CD14-positive monocyte (primary cell): ENCODE data around the gene SELENOP. TPM values are rescaled to one million over a fixed set of nuclear protein-coding genes. Genes with fewer than 3 reads are reported as not detected.

Source experiments
- DNase-seq, 3 donors: peaks; one replicate each; pipeline ENCODE4 v3.0.0-alpha.2; 2011 to 2022
- H2AFZ ChIP-seq: 2 replicates; pipeline ENCODE4 v1.6.0; 2012; ENCODE audit warnings: mild to moderate bottlenecking, low read depth, low read length, inconsistent platforms; ENCODE audit not compliant: insufficient read depth, poor library complexity, severe bottlenecking
- H3K27ac ChIP-seq, 2 donors: 1 replicate in 1 of 2; 2 replicates in 1 of 2; pipeline ENCODE4 v1.5.1; 2012 to 2013; ENCODE audit warnings: low read length in 2 of 2, control low read depth in 1 of 2, inconsistent platforms in 1 of 2, low read depth in 1 of 2, mild to moderate bottlenecking in 1 of 2
- H3K27me3 ChIP-seq, 2 donors: one replicate each; pipeline versions ENCODE4 v1.6.0 to v1.6.1; 2011 to 2013; ENCODE audit warnings: low read length in 2 of 2; ENCODE audit not compliant: control insufficient read depth in 2 of 2, insufficient read depth in 2 of 2
- H3K36me3 ChIP-seq, 2 donors: replicated peaks in 1 of 2; 1 replicate in 1 of 2; 2 replicates in 1 of 2; pipeline versions ENCODE4 v1.5.1 to v1.6.1; 2012 to 2013; ENCODE audit warnings: low read length in 2 of 2, control low read depth in 1 of 2, inconsistent platforms in 1 of 2, mild to moderate bottlenecking in 1 of 2; ENCODE audit not compliant: insufficient read depth in 2 of 2, control insufficient read depth in 1 of 2
- H3K4me1 ChIP-seq, 2 donors: 1 replicate in 1 of 2; 2 replicates in 1 of 2; pipeline versions ENCODE4 v1.5.1 to v1.6.1; 2012 to 2013; ENCODE audit warnings: low read length in 2 of 2, control low read depth in 1 of 2, inconsistent platforms in 1 of 2, mild to moderate bottlenecking in 1 of 2, moderate library complexity in 1 of 2; ENCODE audit not compliant: insufficient read depth in 2 of 2, control insufficient read depth in 1 of 2
- H3K4me2 ChIP-seq: replicated peaks from 2 replicates; pipeline ENCODE3; 2012; ENCODE audit warnings: low read length, moderate library complexity, mild to moderate bottlenecking; ENCODE audit not compliant: poor library complexity, severe bottlenecking; ENCODE audit errors: extremely low read depth
- H3K4me3 ChIP-seq, 3 experiments: fragments of 200-600 bp in 1 of 3; sonication (generic) in 1 of 3; replicated peaks in 1 of 3; 1 replicate in 2 of 3; 2 replicates in 1 of 3; pipeline ENCODE4 v1.5.1; 2011 to 2013; ENCODE audit warnings: low read length in 3 of 3, mild to moderate bottlenecking in 3 of 3, control low read depth in 2 of 3, low read depth in 2 of 3, inconsistent platforms in 1 of 3, moderate library complexity in 1 of 3
- H3K79me2 ChIP-seq: 2 replicates; pipeline ENCODE4 v1.6.0; 2012; ENCODE audit warnings: mild to moderate bottlenecking, control low read depth, inconsistent platforms, low read length, moderate library complexity; ENCODE audit not compliant: insufficient read depth
- H3K9ac ChIP-seq: 2 replicates; pipeline ENCODE4 v1.6.0; 2017; ENCODE audit warnings: low read length, mild to moderate bottlenecking; ENCODE audit not compliant: insufficient read depth, poor library complexity, severe bottlenecking
- H3K9me3 ChIP-seq, 2 donors: replicated peaks in 1 of 2; 1 replicate in 1 of 2; 2 replicates in 1 of 2; pipeline versions ENCODE4 v1.5.1 to v1.6.1; 2012 to 2013; ENCODE audit warnings: low read length in 2 of 2, control low read depth in 1 of 2; ENCODE audit not compliant: control insufficient read depth in 1 of 2, insufficient read depth in 1 of 2
- H4K20me1 ChIP-seq: 2 replicates; pipeline ENCODE4 v1.6.0; 2012; ENCODE audit warnings: mild to moderate bottlenecking, low read length, control low read depth, moderate library complexity; ENCODE audit not compliant: insufficient read depth
- H3K27ac Mint-ChIP-seq, 7 donors: one replicate each; pipeline ENCODE4 v1.8.0; 2020; ENCODE audit warnings: mild to moderate bottlenecking in 7 of 7, mixed read lengths in 7 of 7, moderate library complexity in 6 of 7, inconsistent platforms in 2 of 7
- H3K27me3 Mint-ChIP-seq, 3 donors: one replicate each; pipeline ENCODE4 v1.8.0; 2021 to 2022; ENCODE audit warnings: low read depth in 3 of 3, mild to moderate bottlenecking in 3 of 3, mixed read lengths in 3 of 3, moderate library complexity in 3 of 3, inconsistent platforms in 1 of 3
- H3K36me3 Mint-ChIP-seq, 2 donors: one replicate each; pipeline ENCODE4 v1.8.0; 2020; ENCODE audit warnings: mixed read lengths in 2 of 2, inconsistent platforms in 1 of 2, mild to moderate bottlenecking in 1 of 2
- H3K4me1 Mint-ChIP-seq: one replicate; pipeline ENCODE4 v1.8.0; 2020; ENCODE audit warnings: mild to moderate bottlenecking, mixed read lengths
- H3K4me3 Mint-ChIP-seq, 2 donors: one replicate each; pipeline ENCODE4 v1.8.0; 2020; ENCODE audit warnings: mild to moderate bottlenecking in 2 of 2, mixed read lengths in 2 of 2, moderate library complexity in 1 of 2
- H3K9me3 Mint-ChIP-seq, 7 donors: one replicate each; pipeline ENCODE4 v1.8.0; 2020 to 2022; ENCODE audit warnings: mixed read lengths in 7 of 7, mild to moderate bottlenecking in 6 of 7, moderate library complexity in 6 of 7, inconsistent platforms in 2 of 7
- CTCF ChIP-seq: fragments of 200-600 bp; IDR thresholded peaks from one replicate; pipeline ENCODE4 v1.8.0; 2022; ENCODE audit warnings: antibody characterized with exemption, mild to moderate bottlenecking
- WGBS: methylation state at CpG from one replicate; pipeline ENCODE4 v1.1.5; 2013; ENCODE audit warnings: missing lambda C conversion rate; ENCODE audit not compliant: insufficient coverage; 5-methylcytosine and 5-hydroxymethylcytosine counted together
- intact Hi-C, 2 donors: fragments of 100-400 bp; cut with micrococcal nuclease; formaldehyde crosslinking; loops; one replicate each; pipeline versions ENCODE4 v1.15.0 to v1.15.1; 2023
- polyA plus RNA-seq, 3 donors: library from polyadenylated mRNA; depleted of rRNA in 1 of 3; unstranded in 2 of 3; stranded (reverse) in 1 of 3; fragments of 300-500 nt in 2 of 3; fragments of >200 nt in 1 of 3; fragmentation: Illumina TruSeq in 2 of 3; gene quantifications; 1 replicate in 2 of 3; 2 replicates in 1 of 3; pipeline ENCODE4 v1.2.3, GENCODE V29; 2012 to 2021

The SELENOP gene
- polyA plus RNA-seq, 3 donors: 0.24 to 0.33 TPM; not detected in 1

GRCh38 chr5:42798284-42799240 lies 13.1 kb downstream of the SELENOP start:
- Histone ChIP-seq H3K4me2 (no peak overlapping the region), H4K20me1 (no peaks in the 10 kb centered on the region), H3K27me3 (no peaks in the 10 kb centered on the region), H3K9ac (no peak overlapping the region), H3K4me1 (no peaks in the 10 kb centered on the region), H3K36me3 (no peaks in the 10 kb centered on the region), H2AFZ (no peak overlapping the region), H3K79me2 (no peaks in the 10 kb centered on the region), H3K27ac (no peak overlapping the region), H3K9me3 (no peaks in the 10 kb centered on the region), H3K4me3 (no peak overlapping the region)
- peaks cover 1 to 9% (median 4%) of the 10 kb centered on the region in 7 donors for H3K9me3 Mint-ChIP-seq
- TF ChIP-seq CTCF: no peak
- no peaks in the 10 kb centered on the region for H3K4me1 Mint-ChIP-seq
- no peak overlapping the region for H3K27ac Mint-ChIP-seq
- no peak overlapping the region for H3K4me3 Mint-ChIP-seq
- intact Hi-C loops: no loop called here
- no peaks in the 10 kb centered on the region for H3K27me3 Mint-ChIP-seq
- peaks cover 0 to 1% of the 10 kb centered on the region in 2 donors for H3K36me3 Mint-ChIP-seq
- no peak for DNase-seq
- 100% methylated on average over 2 of the region's 6 CpGs for WGBS

GRCh38 chr5:42791151-42791550 lies 20.5 kb downstream of the SELENOP start:
- Mint-ChIP-seq H3K4me3 (no peak overlapping the region), H3K9me3 (peaks cover 12 to 34% (median 21%) of the 10 kb centered on the region in 7 donors), H3K4me1 (no peaks in the 10 kb centered on the region), H3K27me3 (no peaks in the 10 kb centered on the region), H3K27ac (no peak overlapping the region), H3K36me3 (peaks cover 3% of the 10 kb centered on the region in 2 donors)
- no peaks in the 10 kb centered on the region for H3K36me3 ChIP-seq
- no peaks in the 10 kb centered on the region for H3K4me1 ChIP-seq
- H3K4me3 ChIP-seq: no peak overlapping the region
- H4K20me1 ChIP-seq: no peaks in the 10 kb centered on the region
- H3K9me3 ChIP-seq: peaks cover 11 to 19% of the 10 kb centered on the region in 2 donors
- H3K9ac ChIP-seq: no peak overlapping the region
- H3K27me3 ChIP-seq: no peaks in the 10 kb centered on the region
- no peak overlapping the region for H3K27ac ChIP-seq
- no peak for DNase-seq
- no peak for TF ChIP-seq CTCF
- no peak overlapping the region for H2AFZ ChIP-seq
- no peak overlapping the region for H3K4me2 ChIP-seq
- H3K79me2 ChIP-seq: no peaks in the 10 kb centered on the region
- intact Hi-C loops: no loop called here
